Osteocyte (in vitro differentiated cells): ENCODE results near the gene SUPT20H. TPM values are rescaled to one million over a fixed set of nuclear protein-coding genes. Genes with fewer than 3 reads are reported as not detected.
"Not testable (repeated sequence)": the region's sequence is repeated elsewhere in the genome, so short reads cannot be mapped to it uniquely, and the experiment has no call there.

Experiments used
- DNase-seq: peaks from one replicate; pipeline ENCODE4 v3.0.0; 2021; ENCODE audit warnings: mixed read lengths; ENCODE audit not compliant: unreplicated experiment; ENCODE audit errors: extremely low spot score
- H3K27ac Mint-ChIP-seq: one replicate; pipeline ENCODE4 v1.8.0; 2021; ENCODE audit warnings: mild to moderate bottlenecking, mixed read lengths; ENCODE audit not compliant: unreplicated experiment
- H3K27me3 Mint-ChIP-seq: one replicate; pipeline ENCODE4 v1.8.0; 2021; ENCODE audit warnings: mixed read lengths; ENCODE audit not compliant: unreplicated experiment
- H3K36me3 Mint-ChIP-seq: one replicate; pipeline ENCODE4 v1.8.0; 2021; ENCODE audit warnings: mixed read lengths; ENCODE audit not compliant: unreplicated experiment
- H3K4me1 Mint-ChIP-seq: one replicate; pipeline ENCODE4 v1.8.0; 2021; ENCODE audit warnings: mixed read lengths; ENCODE audit not compliant: unreplicated experiment
- H3K4me3 Mint-ChIP-seq: one replicate; pipeline ENCODE4 v1.8.0; 2021; ENCODE audit warnings: mild to moderate bottlenecking, moderate library complexity, mixed read lengths; ENCODE audit not compliant: unreplicated experiment
- H3K9me3 Mint-ChIP-seq: one replicate; pipeline ENCODE4 v1.8.0; 2021; ENCODE audit warnings: mixed read lengths; ENCODE audit not compliant: unreplicated experiment
- total RNA-seq: library from RNA; stranded (reverse); gene quantifications from 2 replicates; pipeline ENCODE4 v1.2.1, GENCODE V29; 2021
- TF ChIP-seq, protein P1 (sequence below): fragments of 200-600 bp; sonication (generic); IDR thresholded peaks from 2 replicates; pipeline ENCODE4 v1.5.0; 2021; ENCODE audit warnings: antibody characterized with exemption, mild to moderate bottlenecking, moderate library complexity

The SUPT20H gene
- total RNA-seq, 1 donor from 2014 or later: 65.4 TPM

DNA sequence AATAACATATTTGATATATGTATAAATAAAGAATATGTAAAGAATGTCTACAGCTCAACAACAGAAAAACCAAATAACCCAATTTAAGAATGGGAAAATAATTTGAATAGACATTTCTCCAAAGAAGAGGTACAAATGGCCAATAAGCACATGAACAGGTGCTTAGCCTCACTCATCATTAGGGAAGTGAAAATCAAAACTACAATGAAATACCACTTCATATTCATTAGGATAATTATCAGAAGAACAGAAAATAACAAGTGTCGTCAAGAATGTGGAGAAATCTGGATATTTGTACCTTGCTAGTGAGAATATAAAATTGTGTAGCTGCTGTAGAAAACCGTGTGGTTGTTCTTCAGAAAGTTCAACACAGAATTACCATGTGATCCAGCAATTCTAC lies 8.4 kb upstream of the SUPT20H start:
- no peaks in the 10 kb centered on the region for H3K36me3 Mint-ChIP-seq
- H3K27me3 Mint-ChIP-seq: peaks cover 3% of the 10 kb centered on the region

GRCh38 chr13:37065890-37066526 lies 6.5 kb upstream of the SUPT20H start:
- DNase-seq: no peak
- H3K4me1 Mint-ChIP-seq: no peaks in the 10 kb centered on the region

More for the DNA sequence above, 8.4 kb upstream of the SUPT20H start:
- H3K9me3 Mint-ChIP-seq: no peaks in the 10 kb centered on the region
- no peak overlapping the region for H3K27ac Mint-ChIP-seq
- DNase-seq: no peak
- no peaks in the 10 kb centered on the region for H3K4me1 Mint-ChIP-seq
- TF ChIP-seq, protein P1, sequence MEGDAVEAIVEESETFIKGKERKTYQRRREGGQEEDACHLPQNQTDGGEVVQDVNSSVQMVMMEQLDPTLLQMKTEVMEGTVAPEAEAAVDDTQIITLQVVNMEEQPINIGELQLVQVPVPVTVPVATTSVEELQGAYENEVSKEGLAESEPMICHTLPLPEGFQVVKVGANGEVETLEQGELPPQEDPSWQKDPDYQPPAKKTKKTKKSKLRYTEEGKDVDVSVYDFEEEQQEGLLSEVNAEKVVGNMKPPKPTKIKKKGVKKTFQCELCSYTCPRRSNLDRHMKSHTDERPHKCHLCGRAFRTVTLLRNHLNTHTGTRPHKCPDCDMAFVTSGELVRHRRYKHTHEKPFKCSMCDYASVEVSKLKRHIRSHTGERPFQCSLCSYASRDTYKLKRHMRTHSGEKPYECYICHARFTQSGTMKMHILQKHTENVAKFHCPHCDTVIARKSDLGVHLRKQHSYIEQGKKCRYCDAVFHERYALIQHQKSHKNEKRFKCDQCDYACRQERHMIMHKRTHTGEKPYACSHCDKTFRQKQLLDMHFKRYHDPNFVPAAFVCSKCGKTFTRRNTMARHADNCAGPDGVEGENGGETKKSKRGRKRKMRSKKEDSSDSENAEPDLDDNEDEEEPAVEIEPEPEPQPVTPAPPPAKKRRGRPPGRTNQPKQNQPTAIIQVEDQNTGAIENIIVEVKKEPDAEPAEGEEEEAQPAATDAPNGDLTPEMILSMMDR: no peak
- no peak overlapping the region for H3K4me3 Mint-ChIP-seq

GRCh38 chr13:37059848-37060192 lies 332 bp upstream of the SUPT20H start:
- Mint-ChIP-seq H3K27me3 (peaks cover 3% of the 10 kb centered on the region), H3K36me3 (peaks cover 2% of the 10 kb centered on the region), H3K27ac (peak overlapping the region; percentile 97), H3K9me3 (no peaks in the 10 kb centered on the region), H3K4me3 (peak overlapping the region; percentile 88), H3K4me1 (peaks cover 22% of the 10 kb centered on the region)
- TF ChIP-seq, protein P1: no peak
- no peak for DNase-seq

More at GRCh38 chr13:37065890-37066526, 6.5 kb upstream of the SUPT20H start:
- TF ChIP-seq, protein P1: no peak
- Mint-ChIP-seq H3K9me3 (no peaks in the 10 kb centered on the region), H3K27ac (no peak overlapping the region), H3K27me3 (peaks cover 3% of the 10 kb centered on the region), H3K4me3 (no peak overlapping the region), H3K36me3 (no peaks in the 10 kb centered on the region)

DNA sequence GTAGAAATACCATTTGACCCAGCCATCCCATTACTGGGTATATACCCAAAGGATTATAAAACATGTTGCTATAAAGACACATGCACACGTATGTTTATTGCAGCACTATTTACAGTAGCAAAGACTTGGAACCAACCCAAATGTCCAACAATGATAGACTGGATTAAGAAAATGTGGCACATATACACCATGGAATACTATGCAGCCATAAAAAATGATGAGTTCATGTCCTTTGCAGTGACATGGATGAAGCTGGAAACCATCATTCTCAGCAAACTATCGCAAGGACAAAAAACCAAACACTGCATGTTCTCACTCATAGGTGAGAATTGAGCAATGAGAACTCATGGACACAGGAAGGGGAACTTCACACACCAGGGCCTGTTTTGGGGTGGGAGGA lies 3.3 kb downstream of the SUPT20H start:
- not testable (repeated sequence) for H3K27ac Mint-ChIP-seq, H3K9me3 Mint-ChIP-seq, H3K27me3 Mint-ChIP-seq, H3K4me3 Mint-ChIP-seq, DNase-seq
- peaks cover 25% of the 10 kb centered on the region for H3K4me1 Mint-ChIP-seq
- H3K36me3 Mint-ChIP-seq: peaks cover 18% of the 10 kb centered on the region

DNA sequence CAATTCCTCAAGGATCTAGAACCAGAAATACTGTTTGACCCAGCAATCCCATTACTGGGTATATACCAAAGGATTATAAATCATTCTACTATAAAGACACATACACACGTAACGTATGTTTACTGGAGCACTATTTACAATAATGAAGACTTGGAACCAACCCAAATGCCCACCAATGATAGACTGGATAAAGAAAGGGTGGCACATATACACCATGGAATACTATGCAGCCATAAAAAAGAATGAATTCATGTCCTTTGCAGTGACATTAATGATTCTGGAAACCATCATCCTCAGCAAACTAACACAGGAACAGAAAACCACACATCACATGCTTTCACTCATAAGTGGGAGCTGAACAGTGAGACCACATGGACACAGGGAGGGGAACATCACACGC lies 6.4 kb downstream of the SUPT20H start:
- H3K27me3 Mint-ChIP-seq, H3K9me3 Mint-ChIP-seq, H3K4me3 Mint-ChIP-seq, H3K27ac Mint-ChIP-seq, DNase-seq: not testable (repeated sequence)
- H3K36me3 Mint-ChIP-seq: peaks cover 19% of the 10 kb centered on the region
- H3K4me1 Mint-ChIP-seq: peaks cover 13% of the 10 kb centered on the region

DNA sequence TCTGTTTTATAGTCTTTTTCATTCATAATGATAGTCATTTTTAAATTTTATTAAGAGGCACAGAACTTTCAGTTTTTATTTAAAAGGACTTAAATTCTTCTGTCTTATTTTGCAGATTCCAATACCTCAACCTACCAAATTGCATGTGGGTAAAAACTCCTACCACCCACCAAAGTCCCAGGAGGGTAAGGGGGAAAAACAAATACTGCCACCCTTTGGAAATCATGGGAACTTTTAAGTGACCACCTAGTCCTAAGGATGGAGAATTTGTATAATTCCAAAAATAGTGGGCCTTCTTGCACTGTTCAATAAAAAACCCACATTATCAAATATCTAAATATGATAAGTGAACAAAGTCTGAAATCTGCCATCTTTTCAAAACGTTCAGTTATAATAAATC lies 9.7 kb downstream of the SUPT20H start:
- DNase-seq: no peak
- H3K36me3 Mint-ChIP-seq: peaks cover 33% of the 10 kb centered on the region
- TF ChIP-seq, protein P1: peak; percentile 14
- H3K4me1 Mint-ChIP-seq: peaks cover 2% of the 10 kb centered on the region
- no peak overlapping the region for H3K27ac Mint-ChIP-seq
- no peaks in the 10 kb centered on the region for H3K9me3 Mint-ChIP-seq
- H3K4me3 Mint-ChIP-seq: no peak overlapping the region
- no peaks in the 10 kb centered on the region for H3K27me3 Mint-ChIP-seq
